HTERT RPE-1 (cell line): Measurements from ENCODE around the gene MYH7B.

ENCODE experiments used
- in situ Hi-C: fragments of 300-500 bp; cut with MboI; formaldehyde crosslinking; loops from 4 replicates; pipeline ENCODE4 v1.14.3; 2020; ENCODE audit warnings: low sequenced_read_pairs

Gene MYH7B

DNA sequence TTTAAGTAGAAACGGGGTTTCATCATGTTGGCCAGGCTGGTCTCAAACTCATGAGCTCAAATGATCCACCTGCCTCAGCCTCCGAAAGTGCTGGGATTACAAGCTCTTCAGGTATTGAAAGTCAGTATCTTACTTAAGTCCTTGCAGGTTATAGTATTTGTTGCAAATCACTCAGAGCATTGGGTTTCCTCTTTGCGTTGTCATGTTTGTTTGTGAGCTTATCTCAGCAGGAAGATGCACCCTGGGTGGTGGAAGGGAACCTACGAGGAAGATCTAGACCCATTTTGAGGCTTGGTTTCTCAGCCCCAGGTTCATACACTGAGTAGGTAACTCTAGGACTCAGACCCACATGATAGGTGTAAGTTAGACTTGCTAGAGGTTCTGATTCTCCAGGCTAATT is 18.6 kb downstream of the MYH7B start:
- in situ Hi-C loops: no loop called here

DNA sequence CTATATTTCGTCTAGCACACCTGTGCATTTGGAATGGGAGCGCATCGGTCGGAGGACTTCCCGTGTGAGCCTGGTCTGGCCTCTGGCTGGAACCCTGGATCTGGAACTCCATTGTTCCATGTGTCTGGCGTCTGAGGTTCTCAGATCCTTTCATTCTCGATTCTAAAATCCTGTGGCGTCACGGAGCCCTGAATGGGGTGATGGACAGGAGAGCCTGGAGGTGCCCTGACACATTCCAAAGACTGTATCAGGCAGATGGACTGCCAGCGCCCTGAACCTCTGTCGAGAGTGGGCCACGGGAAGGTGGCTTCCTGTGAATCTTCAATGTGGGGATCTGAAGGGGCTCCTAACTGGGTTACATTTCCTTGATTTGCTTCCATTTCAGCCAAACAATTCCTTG is 20.6 kb downstream of the MYH7B start:
- in situ Hi-C loops: no loop called here

DNA sequence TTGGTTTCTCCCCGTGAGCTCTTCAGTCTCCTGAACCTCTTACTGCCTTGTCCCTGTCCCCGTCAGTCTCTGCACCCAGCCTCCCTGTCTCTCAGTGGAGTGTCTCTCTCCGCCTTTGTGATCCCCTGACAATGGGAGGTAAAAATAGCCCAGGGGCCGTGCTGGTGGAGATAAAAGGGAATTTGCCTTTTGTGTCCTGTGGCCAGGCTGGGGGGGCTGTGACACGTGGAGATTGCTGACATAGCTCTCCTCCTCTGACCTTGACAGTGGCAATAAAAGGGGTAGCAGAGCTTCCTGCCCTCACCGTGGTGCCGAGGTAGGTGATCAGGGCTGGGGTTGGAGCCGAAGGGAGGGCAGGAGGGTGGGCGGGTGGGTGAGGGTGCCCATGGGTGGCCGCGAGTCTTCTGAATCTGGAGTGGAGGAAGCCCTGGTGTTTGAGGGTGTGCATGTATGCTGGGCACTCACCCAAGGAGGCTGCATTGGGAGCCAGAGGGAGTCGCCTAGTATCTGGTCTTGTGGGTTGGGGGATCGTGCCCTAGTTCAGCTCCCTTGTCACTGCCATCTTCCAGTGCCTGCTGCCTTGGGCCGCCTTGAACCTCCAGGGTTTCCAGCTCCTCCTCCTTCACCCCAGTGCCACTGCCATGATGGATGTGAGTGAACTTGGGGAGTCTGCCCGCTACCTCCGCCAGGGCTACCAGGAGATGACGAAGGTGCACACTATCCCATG is 21.9 kb downstream of the MYH7B start:
- in situ Hi-C loops: no loop called here

DNA sequence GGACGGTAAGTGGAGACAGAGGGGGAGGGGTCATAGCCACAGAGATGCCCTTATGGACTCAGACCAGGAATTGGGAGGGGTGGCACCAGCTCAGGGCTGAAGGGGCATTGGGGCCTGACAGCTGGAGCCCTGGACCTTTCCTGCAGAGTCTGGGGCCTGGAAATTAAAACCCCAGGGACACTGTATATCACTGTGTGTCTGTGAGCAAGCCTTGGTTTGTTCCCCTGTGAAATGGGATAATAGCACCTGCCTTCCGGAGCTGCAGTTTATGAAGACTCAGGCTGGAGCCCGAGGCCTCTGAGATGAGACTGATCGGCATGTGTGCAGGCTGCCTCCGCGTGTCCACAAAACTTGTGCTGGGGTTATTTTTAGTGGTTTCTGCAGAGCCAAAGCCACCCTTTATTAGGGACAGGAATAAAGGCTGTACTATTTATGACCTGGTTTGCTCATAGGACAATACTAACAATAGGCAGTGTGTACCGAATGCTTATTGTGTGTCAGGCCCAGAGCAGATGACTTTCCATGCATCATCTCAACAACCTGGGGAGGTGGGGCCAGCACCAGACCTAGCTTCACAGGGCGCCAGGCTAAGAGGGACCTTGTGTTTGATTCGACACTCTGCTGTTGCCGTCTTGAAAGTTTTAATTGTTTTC is 22.6 kb downstream of the MYH7B start:
- in situ Hi-C loops: no loop called here

DNA sequence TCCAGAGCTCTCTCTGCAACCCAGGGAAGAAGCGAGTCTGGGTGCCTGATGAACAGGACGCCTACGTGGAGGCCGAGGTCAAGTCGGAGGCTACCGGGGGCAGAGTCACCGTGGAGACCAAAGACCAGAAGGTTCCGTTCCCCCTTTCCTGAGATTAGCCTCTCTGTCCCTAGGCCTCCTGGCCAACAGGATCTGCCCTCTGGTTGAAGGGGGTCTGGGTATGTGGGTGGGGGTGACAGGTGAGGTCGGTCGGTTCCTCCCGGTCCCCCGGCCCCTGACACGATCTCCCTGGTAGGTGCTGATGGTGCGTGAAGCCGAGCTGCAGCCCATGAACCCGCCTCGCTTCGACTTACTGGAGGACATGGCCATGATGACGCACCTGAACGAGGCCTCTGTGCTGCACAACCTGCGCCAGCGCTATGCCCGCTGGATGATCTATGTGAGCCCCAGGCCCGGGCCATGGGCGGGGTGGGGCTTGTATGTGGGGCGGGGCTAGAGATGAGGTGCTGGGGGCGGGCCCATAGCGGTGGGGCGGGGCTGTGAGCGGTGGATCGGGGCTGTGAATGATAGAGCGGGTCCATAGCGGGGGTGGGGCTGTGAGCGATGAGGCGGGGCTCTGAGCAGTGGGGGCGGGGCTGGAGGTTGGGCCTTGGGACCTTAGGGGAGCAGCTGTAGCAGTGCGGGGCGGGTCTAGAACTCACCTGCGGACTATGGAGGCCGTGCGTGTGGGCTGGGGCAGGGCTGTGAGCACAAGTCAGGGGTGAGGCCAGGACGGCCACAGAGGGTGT is 23.9 kb downstream of the MYH7B start:
- in situ Hi-C loops: no loop called here

DNA sequence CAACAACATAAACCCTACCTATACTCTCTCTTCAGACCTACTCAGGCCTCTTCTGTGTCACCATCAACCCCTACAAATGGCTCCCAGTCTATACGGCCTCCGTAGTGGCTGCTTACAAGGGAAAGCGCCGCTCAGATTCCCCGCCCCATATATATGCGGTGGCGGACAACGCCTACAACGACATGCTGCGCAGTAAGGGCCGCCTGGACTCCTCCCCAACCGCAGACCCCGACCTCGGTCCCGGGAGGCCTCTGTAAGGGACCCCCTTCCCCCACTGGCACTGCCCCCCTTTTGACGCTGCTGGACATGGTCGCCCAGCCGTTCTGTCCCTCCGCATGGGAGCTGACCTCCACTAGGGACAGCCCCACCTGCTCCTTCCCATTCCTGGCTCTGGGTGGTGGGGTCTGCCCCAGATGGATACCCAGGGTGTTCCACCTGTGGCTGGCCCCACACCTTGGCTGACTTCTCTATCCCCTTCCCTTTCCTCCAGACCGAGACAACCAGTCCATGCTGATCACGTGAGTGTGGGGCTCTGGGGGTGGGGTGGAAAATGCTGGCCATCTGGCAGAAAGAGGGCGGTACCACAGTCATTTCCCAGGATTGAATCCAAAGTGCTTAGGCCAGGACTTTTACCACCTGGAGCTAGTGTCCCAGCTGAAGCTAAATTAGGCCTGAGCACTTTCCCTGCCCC is 25.0 kb downstream of the MYH7B start:
- in situ Hi-C loops: no loop called here

DNA sequence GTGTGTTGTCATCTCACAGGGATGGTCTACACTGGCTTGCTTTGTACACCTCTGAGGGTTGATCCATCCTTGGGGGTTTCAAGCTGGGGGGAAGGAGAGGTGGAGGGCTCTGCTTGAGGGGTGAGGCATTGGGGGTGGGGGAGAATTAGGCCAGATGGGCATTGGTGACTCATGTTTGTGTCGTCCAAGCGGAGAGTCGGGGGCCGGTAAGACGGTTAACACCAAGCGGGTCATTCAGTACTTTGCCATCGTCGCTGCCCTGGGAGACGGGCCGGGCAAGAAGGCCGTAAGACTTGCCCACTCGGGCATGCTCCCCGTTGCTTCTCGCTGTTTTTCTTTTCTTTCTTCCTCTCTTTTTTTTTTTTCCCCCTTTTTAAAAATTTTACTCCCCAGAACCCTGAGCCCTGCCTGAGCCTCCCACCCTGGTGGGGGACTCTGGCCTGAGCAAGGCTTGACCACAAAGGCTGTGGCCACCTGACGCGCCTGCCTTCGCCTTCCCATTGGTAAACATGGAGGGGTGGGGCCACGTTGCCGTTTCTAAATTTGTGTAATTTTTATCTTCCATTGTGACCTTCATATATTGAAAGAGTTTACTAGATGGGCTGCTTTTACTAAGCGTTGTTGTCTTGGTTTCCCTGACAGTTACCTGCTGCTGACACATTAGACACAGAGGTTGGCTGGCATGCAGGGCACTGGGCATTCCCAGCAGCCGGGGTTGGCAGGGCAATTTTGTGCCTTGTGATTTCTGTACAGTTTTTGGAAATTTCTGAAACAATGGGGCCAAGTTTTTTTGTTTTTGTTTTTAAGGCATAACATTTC is 26.8 kb downstream of the MYH7B start:
- in situ Hi-C loops: no loop called here

DNA sequence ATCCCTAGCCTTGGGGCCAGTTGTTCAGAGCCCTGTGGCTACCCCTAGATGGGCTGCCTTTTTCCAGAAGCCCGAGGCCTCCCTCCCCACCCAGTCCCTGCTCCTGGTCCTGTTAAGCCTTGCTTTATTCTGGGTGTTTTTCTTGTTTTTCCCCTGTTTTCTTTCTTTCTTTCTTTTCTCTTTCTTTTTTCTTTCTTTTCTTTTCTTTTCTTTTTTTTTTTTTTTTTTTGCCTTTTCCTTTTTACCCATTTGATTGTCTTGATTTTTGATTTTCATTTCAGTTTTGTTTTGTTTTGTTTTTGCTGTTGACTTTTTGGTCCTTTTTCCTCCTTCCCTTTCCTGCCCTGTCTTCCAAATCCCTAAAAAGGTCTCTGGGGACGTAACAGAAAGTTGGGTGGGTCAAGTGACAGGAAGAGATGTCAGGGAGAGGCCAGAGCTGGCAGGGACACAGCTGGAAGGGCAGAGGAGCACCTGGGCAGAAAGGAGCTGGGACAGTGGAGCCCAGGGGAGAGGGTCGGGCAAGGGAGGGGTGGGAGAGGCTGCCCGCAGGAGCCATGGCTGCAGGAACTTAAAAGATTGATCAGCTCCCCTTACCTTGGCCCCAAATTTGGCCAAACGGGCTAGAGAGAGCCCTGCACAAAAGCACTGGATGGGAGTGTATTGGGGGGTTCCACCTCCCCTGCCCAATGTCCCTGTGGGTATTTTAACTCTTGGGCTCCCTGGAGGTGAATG is 27.6 kb downstream of the MYH7B start:
- in situ Hi-C loops: no loop called here

DNA sequence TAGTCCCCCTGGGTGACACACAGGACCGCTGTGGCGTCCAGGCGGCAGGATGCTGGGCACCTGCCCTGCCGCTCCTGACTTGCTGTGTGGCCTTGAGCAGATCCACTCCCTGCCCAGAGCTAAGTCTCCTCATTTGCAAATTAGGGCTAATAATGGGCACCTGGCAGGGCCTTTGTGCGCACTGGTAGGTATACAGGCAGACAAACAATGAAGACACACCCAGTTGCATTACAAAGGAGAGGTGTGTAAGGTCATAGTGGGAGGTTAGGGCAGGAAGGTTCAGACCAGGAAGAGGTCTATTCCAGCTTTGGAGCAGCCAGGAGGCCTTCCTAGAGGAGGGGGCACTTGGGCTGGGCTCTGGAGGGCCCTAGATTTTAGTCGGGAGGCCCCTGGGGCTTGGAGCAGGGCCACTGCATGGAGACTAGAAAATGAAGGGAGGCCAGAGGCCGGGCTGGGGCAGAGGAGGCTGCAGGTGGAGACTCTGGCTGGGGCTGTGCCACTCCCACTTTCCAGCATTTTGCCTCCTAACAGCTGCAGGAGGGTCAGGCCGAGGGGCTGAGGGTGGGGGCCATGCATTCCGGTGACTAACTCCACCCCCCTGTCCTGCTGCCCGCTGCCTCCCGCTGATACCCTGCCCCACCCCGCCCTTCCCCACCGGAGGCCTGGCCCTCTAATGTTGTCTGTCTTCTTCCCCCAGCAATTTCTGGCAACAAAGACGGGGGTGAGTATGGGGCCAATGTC is 28.5 kb downstream of the MYH7B start:
- in situ Hi-C loops: no loop called here

DNA sequence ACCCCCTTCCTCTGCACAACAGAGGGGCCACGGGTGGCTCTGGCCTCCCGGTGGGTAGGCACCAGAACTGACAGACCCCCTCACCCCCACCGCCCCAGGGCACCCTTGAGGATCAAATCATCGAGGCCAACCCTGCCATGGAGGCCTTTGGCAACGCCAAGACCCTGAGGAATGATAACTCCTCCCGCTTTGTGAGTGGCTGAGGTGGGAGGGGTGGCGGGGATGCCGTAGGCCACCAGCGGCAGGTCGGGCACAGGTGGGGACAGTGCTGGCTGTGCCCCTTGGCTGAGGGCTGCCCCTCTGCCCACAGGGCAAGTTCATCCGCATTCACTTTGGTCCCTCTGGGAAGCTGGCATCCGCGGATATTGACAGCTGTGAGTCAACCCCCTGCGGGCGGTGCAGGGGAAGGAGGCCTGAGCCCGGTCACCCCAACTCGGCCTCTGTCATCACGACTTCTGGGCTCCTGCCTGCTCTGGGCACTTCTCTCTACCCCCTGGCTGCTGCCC is 29.1 kb downstream of the MYH7B start:
- in situ Hi-C loops: no loop called here

DNA sequence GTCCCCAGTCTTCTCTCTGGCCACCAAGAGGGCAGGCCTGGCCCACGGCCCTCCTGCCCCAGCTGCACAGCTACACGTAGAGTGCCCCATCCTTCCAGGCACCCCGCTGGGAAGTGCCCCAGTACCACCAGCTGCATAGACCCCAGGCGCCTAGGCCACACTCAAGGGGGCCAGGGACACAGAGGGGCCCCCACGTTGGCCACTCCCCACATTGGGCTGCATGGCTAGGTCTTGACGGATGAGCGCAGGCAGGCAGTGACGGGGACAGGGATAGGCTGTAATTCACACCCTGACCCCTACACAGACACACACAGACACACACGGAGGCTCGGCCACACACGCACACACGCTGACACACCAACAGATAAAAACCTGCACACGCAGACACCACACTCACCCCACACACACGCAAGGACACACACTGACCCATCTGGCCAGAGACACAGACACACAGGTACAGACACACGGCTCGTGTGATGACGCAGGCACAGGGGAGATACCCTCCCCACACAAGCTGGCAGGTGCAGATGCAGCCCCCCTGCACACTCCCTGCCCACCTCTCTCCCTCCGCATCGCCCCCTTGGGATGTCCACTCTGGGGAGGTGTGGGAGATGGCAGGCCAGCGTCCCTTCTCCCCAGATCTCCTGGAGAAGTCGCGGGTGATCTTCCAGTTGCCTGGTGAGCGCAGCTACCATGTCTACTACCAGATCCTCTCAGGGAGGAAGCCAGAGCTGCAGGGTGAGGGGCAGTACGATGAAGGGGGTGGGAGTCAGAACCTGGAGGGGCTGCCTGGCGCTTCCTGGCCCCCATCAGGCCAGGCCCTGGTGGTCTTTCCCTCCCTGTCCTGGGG is 30.0 kb downstream of the MYH7B start:
- in situ Hi-C loops: no loop called here

DNA sequence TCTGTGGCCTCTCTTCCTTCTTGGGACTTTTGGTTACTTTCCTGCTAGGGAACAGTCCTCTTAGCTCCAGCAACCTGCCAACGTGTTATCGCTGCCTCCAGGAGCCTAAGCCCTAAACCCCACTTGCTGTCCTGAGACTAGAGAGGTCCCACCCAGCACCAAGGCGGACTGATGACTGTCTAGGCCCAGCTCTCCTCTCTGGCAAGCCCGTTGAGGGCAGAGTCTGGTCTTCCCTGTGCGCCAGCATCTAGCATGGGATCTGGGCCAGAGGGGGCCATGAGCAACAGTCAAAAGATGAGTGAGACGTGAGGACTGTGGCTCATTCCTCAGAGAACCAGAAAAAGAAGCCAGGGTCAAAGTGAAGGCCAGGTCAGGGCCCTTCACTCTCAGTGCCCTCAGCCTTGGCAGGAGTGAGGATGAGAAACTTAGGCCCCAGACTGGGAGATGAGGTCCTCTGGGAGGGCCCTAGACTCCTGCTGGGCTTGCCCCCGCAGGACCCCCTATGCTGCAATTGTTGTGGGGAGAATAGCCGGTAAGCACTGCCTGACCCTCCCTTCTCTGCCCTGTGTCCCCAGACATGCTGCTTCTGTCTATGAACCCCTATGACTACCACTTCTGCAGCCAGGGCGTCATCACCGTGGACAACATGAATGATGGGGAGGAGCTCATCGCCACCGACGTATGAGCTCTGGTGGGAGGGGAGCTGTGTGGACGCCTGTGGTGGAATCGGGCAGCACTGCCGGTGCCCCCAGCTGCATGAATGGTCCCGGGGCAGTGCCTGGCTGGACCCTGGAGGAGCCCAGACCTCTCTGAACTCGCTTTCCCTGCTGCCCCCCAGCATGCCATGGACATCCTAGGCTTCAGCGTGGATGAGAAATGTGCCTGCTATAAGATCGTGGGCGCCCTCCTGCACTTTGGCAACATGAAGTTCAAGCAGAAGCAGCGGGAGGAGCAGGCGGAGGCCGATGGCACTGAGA is 30.9 kb downstream of the MYH7B start:
- in situ Hi-C loops: no loop called here

DNA sequence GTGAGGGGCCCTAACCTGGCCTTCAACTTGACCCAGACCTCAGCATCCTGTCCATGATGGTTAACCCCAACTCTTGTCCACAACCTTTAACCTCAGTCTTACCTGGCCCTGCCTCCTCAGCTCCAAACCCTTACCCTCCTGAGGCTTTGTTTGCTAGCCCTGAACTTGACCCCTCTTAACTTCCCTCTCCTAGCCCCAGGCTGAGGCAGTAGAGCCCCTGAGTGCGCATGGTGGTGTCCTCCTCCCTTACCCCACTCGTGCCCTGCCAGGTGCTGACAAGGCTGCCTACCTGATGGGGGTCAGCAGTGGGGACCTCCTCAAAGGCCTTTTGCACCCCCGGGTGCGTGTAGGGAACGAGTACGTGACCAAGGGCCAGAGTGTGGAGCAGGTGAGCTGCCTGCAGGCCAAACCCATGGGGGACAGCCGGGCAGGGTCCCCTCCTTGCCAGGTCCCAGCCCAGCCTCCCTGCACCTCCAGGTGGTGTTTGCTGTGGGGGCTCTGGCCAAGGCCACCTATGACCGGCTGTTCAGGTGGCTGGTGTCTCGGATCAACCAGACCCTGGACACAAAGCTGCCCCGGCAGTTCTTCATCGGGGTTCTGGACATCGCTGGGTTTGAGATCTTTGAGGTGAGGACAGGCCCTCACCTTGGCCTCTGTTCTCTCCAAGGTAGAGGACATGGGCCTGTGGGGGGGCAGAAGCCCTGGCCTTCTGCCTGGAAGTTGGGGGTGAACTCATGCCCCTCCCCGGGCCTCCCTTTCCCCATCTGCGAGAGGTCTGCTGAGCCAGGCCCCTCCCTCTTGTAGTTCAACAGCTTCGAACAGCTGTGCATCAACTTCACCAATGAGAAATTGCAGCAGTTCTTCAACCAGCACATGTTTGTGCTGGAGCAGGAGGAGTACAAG is 31.9 kb downstream of the MYH7B start:
- in situ Hi-C loops: no loop called here

DNA sequence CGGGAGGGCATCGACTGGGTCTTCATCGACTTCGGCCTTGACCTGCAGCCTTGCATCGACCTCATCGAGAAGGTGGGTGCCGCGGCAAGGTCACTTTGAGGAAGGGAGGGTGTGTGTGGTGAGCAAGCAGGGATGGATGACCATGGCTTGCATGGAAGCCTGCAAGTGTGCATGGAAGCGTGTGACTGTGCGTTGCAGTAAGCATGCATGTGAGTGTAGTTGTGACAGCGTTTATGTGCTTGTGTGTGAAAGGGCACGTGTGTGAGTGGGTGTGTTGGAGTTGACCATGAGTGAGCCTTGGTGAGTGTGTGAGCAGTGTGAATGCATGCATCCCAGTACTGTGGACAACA is 32.5 kb downstream of the MYH7B start:
- in situ Hi-C loops: no loop called here

DNA sequence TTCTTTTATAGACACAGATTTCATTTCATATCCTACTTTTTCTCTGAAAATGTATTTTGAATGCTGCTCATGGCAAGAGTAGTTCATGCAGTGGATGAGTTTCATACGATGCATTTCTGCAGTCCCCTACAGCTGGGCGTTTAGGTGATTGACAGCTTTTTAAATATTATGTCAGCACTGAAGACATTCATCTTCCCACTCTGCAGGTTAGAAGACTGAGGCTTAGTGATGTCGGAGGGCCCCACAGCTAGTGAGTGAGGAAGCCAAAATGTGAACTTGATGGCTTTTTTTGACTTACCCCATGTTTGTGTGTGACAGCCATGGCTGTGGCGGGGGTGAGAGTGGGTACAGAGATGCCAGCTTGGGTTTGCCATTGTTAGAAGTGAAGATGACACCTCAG is 33.5 kb downstream of the MYH7B start:
- in situ Hi-C loops: no loop called here

DNA sequence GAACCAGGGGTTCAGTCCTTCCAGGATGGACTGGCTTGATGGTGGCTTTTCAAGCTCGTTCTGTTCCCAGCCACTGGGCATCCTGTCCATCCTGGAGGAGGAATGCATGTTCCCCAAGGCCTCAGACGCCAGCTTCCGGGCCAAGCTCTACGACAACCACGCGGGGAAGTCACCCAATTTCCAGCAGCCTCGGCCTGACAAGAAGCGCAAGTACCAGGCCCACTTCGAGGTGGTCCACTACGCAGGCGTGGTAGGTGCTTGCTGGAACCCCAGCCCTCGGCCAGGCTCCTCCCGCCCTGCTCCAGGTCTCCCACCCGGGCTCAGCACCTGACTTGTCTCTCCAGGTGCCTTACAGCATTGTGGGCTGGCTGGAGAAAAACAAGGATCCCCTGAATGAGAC is 34.0 kb downstream of the MYH7B start:
- in situ Hi-C loops: no loop called here
